Esophagus muscularis mucosa (tissue), 4 donors: Measurements from ENCODE around the gene STMND1.

Experiments
- EP300 ChIP-seq: sonication (generic); formaldehyde crosslinking; IDR thresholded peaks from one replicate; pipeline ENCODE4 v1.6.1; 2017; ENCODE audit warnings: antibody characterized with exemption
- POLR2AphosphoS5 ChIP-seq, 2 donors: sonication (generic); formaldehyde crosslinking; IDR thresholded peaks; one replicate each; pipeline ENCODE4 v1.6.1; 2017; ENCODE audit warnings: antibody characterized with exemption in 2 of 2
- TF ChIP-seq, protein P1 (sequence below), 3 experiments: fragments of 200-600 bp in 2 of 3; fragments of 450-650 bp in 1 of 3; sonication (generic) in 2 of 3; IDR thresholded peaks; one replicate each; pipeline ENCODE4 v1.5.1; 2017 to 2019; ENCODE audit warnings: antibody characterized with exemption in 3 of 3, mild to moderate bottlenecking in 2 of 3, moderate library complexity in 1 of 3

DNA sequence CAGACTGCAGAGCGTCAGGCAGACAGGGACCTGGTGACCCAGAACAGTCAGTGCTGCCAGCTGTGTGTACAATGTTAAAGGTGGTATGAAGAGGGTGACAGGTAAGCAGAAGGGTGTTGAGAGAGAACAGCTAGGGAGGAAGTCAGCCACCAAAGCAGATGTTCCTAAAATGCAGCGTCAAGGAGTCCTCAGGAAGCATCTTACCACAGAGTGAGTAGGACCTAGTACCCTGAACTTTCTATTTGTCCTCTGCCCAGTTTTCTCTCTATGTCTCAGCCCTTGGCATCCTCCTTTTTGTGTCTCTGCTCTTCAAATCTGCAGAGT lies 14.2 kb downstream of the STMND1 start:
- TF ChIP-seq, protein P1, sequence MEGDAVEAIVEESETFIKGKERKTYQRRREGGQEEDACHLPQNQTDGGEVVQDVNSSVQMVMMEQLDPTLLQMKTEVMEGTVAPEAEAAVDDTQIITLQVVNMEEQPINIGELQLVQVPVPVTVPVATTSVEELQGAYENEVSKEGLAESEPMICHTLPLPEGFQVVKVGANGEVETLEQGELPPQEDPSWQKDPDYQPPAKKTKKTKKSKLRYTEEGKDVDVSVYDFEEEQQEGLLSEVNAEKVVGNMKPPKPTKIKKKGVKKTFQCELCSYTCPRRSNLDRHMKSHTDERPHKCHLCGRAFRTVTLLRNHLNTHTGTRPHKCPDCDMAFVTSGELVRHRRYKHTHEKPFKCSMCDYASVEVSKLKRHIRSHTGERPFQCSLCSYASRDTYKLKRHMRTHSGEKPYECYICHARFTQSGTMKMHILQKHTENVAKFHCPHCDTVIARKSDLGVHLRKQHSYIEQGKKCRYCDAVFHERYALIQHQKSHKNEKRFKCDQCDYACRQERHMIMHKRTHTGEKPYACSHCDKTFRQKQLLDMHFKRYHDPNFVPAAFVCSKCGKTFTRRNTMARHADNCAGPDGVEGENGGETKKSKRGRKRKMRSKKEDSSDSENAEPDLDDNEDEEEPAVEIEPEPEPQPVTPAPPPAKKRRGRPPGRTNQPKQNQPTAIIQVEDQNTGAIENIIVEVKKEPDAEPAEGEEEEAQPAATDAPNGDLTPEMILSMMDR (IDR thresholded peaks at IDR 0.05) = no peak
- TF ChIP-seq POLR2AphosphoS5 (IDR thresholded peaks at IDR 0.05) (no peak), EP300 (no peak)
